PC-9 (cell line): ENCODE data around the gene NRDC.

Source experiments
- EZH2 ChIP-seq: fragments of 200-600 bp; sonication (generic); IDR thresholded peaks from 2 replicates; pipeline ENCODE4 v1.8.0; 2017; ENCODE audit warnings: antibody characterized with exemption, low read depth
- TF ChIP-seq, protein P1 (sequence below): fragments of 200-600 bp; sonication (generic); conservative IDR thresholded peaks from 2 replicates; pipeline ENCODE4 v1.6.1; 2017; ENCODE audit warnings: mixed run types, antibody characterized with exemption, mild to moderate bottlenecking, moderate library complexity

DNA sequence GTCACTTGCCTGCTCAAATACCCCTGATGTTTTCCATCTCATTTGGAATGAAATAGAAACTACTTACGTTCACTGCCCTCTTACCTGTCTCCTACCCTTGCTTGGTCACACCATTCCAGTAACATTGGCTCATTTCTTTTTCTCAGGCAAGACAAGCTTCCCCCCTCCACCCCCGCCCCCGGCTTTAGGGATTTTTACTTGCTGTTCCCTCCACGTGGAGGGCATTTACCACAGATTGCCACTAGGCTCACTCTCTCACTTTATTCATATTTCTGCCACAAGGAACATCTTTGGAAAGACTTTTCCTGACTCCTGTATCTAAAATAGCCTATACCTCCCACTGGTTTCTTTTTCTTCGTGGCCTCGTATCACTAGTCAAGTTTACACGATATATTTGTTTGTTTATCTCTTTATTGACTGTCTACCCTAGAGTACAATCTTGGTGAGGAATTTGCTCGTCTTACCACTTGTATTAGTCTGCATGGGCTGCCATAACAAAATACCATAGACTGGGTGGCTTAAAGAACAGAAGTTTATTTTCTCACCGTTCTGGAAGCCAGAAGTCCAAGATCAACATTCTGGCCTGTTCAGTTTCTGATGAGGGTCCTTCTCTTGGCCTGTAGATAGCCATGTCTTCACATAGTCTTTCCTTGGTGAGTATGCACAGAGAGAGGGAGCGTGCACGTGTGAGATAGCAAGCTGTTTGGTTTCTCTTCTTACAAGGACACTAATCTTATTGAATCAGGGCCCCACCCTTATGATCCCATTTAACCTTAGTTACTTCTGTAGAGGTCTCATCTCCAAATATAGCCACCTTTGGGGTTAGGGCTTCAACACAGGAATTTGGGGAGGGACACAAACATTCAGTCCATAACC is 126.2 kb downstream of the NRDC start:
- TF ChIP-seq, protein P1, sequence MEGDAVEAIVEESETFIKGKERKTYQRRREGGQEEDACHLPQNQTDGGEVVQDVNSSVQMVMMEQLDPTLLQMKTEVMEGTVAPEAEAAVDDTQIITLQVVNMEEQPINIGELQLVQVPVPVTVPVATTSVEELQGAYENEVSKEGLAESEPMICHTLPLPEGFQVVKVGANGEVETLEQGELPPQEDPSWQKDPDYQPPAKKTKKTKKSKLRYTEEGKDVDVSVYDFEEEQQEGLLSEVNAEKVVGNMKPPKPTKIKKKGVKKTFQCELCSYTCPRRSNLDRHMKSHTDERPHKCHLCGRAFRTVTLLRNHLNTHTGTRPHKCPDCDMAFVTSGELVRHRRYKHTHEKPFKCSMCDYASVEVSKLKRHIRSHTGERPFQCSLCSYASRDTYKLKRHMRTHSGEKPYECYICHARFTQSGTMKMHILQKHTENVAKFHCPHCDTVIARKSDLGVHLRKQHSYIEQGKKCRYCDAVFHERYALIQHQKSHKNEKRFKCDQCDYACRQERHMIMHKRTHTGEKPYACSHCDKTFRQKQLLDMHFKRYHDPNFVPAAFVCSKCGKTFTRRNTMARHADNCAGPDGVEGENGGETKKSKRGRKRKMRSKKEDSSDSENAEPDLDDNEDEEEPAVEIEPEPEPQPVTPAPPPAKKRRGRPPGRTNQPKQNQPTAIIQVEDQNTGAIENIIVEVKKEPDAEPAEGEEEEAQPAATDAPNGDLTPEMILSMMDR, result no peak
- no peak for TF ChIP-seq EZH2
